ENCODE measurements around the gene HOXC4. TPM values are rescaled to one million over a fixed set of nuclear protein-coding genes. Genes with fewer than 3 reads are reported as not detected.

Gene HOXC4
- total RNA-seq, 1 donor from 2014 or later, result not detected

DNA sequence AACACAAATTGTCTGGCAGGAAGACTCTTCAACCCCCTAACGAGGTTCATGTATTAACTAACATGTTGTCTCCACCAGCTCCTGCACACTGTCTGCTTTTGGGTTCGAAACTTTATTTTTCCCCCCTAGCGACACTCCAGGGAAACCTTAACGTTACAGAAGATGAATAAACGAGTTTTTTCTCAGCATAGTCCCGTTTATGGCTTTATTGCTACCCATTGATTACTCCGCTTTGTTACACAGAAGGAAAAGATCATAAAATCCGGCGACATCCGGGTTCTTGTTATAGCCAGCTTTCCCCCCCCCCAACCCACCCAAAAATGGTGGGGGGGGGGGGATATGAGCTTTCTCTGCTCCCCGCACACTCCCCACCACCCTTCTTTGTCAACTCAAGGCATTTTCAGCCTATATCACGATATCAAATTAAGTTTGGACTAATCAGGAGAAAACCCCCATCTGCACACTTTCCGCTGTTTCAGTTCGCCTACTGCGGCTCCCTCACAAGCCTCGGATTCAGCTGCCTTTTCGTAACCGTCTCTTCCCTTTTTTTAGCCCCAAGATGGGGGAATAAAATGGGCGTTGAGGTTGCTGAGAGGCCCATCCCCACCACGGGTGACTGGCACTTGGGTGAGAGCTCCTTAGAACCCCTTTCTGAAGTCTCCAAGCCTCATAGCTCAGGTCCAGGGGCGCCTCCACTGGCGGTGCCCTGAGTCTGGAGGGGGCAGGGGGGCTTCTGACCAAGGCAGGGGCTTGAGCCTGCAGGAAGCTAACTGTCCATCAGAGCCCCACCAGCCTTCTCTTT is 26.8 kb upstream of the HOXC4 start:
- H3K9me3 ChIP-seq (ENCODE audit: insufficient read depth, low read depth, low read length), result no peaks in the 10 kb centered on the region
- no peaks in the 10 kb centered on the region for H3K4me1 ChIP-seq (ENCODE audit: insufficient read depth, low read length)
- Mint-ChIP-seq H3K9me3 (ENCODE audit: unreplicated experiment) (peaks cover 20% of the 10 kb centered on the region), H3K4me1 (ENCODE audit: low read depth, unreplicated experiment) (no peaks in the 10 kb centered on the region), H3K27me3 (ENCODE audit: low read depth, unreplicated experiment) (peaks cover 91% of the 10 kb centered on the region), H3K4me3 (ENCODE audit: unreplicated experiment) (no peak overlapping the region), H3K36me3 (ENCODE audit: low read depth, unreplicated experiment) (peaks cover 2% of the 10 kb centered on the region), H3K27ac (ENCODE audit: unreplicated experiment) (no peak overlapping the region)
- no peaks in the 10 kb centered on the region for H3K36me3 ChIP-seq (ENCODE audit: insufficient read depth, low read length)
- DNase-seq (ENCODE audit: low read depth), result no peak
- no peak for FAIRE-seq
- no peak overlapping the region for H3K27ac ChIP-seq (ENCODE audit: low read depth, low read length)
- TF ChIP-seq, protein P1, sequence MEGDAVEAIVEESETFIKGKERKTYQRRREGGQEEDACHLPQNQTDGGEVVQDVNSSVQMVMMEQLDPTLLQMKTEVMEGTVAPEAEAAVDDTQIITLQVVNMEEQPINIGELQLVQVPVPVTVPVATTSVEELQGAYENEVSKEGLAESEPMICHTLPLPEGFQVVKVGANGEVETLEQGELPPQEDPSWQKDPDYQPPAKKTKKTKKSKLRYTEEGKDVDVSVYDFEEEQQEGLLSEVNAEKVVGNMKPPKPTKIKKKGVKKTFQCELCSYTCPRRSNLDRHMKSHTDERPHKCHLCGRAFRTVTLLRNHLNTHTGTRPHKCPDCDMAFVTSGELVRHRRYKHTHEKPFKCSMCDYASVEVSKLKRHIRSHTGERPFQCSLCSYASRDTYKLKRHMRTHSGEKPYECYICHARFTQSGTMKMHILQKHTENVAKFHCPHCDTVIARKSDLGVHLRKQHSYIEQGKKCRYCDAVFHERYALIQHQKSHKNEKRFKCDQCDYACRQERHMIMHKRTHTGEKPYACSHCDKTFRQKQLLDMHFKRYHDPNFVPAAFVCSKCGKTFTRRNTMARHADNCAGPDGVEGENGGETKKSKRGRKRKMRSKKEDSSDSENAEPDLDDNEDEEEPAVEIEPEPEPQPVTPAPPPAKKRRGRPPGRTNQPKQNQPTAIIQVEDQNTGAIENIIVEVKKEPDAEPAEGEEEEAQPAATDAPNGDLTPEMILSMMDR (IDR thresholded peaks at IDR 0.05; ENCODE audit: insufficient read depth, low read depth, low read length), result no peak
- TF ChIP-seq EZH2 (IDR thresholded peaks at IDR 0.05; ENCODE audit: insufficient read depth, low read length), result no peak
- no peaks in the 10 kb centered on the region for H3K79me2 ChIP-seq (ENCODE audit: insufficient read depth, low read length)
- no peaks in the 10 kb centered on the region for H4K20me1 ChIP-seq (ENCODE audit: insufficient read depth, low read length)
- peaks cover 92% of the 10 kb centered on the region for H3K27me3 ChIP-seq (ENCODE audit: insufficient read depth, low read length)
- H3K9ac ChIP-seq (ENCODE audit: low read length), result no peak overlapping the region
- H3K4me2 ChIP-seq (ENCODE audit: low read length), result no peak overlapping the region
- H2AFZ ChIP-seq (ENCODE audit: low read depth, low read length), result no peak overlapping the region
- H3K4me3 ChIP-seq (ENCODE audit: insufficient read depth, low read depth, low read length), result no peak overlapping the region

DNA sequence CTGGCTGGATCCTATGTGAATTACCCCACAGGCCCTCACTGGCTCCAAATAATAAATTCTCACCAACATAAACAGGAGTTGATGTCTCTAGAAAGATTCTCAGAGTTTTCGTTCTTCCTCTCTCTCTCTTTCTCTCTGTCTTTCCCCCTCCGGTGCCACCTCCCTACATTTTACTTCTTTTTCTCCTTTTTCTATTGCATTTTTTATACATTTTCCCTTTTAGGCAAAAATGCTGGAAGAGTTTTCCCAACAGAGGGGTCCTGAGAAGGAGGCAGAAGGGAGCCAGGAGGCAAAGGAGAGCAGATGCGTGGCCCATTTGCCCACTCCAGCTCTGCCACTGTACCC is 26.2 kb upstream of the HOXC4 start:
- Mint-ChIP-seq H3K27ac (ENCODE audit: unreplicated experiment) (no peak overlapping the region), H3K27me3 (ENCODE audit: low read depth, unreplicated experiment) (peaks cover 91% of the 10 kb centered on the region), H3K36me3 (ENCODE audit: low read depth, unreplicated experiment) (peaks cover 2% of the 10 kb centered on the region), H3K4me1 (ENCODE audit: low read depth, unreplicated experiment) (no peaks in the 10 kb centered on the region), H3K9me3 (ENCODE audit: unreplicated experiment) (peaks cover 25% of the 10 kb centered on the region), H3K4me3 (ENCODE audit: unreplicated experiment) (no peak overlapping the region)
- no peak overlapping the region for H3K27ac ChIP-seq (ENCODE audit: low read depth, low read length)
- no peak for FAIRE-seq
- H3K9me3 ChIP-seq (ENCODE audit: insufficient read depth, low read depth, low read length), result peaks cover 5% of the 10 kb centered on the region
- no peaks in the 10 kb centered on the region for H4K20me1 ChIP-seq (ENCODE audit: insufficient read depth, low read length)
- no peak overlapping the region for H3K4me2 ChIP-seq (ENCODE audit: low read length)
- H3K4me1 ChIP-seq (ENCODE audit: insufficient read depth, low read length), result no peaks in the 10 kb centered on the region
- H2AFZ ChIP-seq (ENCODE audit: low read depth, low read length), result no peak overlapping the region
- H3K4me3 ChIP-seq (ENCODE audit: insufficient read depth, low read depth, low read length), result no peak overlapping the region
- peak; percentile 26 for TF ChIP-seq EZH2 (IDR thresholded peaks at IDR 0.05; ENCODE audit: insufficient read depth, low read length)
- TF ChIP-seq, protein P1 (IDR thresholded peaks at IDR 0.05; ENCODE audit: insufficient read depth, low read depth, low read length), result no peak
- peaks cover 93% of the 10 kb centered on the region for H3K27me3 ChIP-seq (ENCODE audit: insufficient read depth, low read length)
- H3K9ac ChIP-seq (ENCODE audit: low read length), result no peak overlapping the region
- no peak for DNase-seq (ENCODE audit: low read depth)
- no peaks in the 10 kb centered on the region for H3K79me2 ChIP-seq (ENCODE audit: insufficient read depth, low read length)
- H3K36me3 ChIP-seq (ENCODE audit: insufficient read depth, low read length), result no peaks in the 10 kb centered on the region
